HT1080 (cell line): Measurements from ENCODE around the gene CDKN1A. TPM values are rescaled to one million over a fixed set of nuclear protein-coding genes. Genes with fewer than 3 reads are reported as not detected.
"Not testable (repeated sequence)": the region's sequence is repeated elsewhere in the genome, so short reads cannot be mapped to it uniquely, and the experiment has no call there.

Experiments
- DNase-seq: peaks from one replicate; pipeline ENCODE4 v3.0.0-alpha.2; 2015; ENCODE audit warnings: low read depth
- polyA plus RNA-seq, 2 experiments: library from polyadenylated mRNA; depleted of rRNA; stranded (reverse); fragments of >200 nt; gene quantifications; 2 replicates each; pipeline ENCODE4 v1.2.3, GENCODE V29; 2015
- total RNA-seq: library from RNA; depleted of rRNA; stranded (reverse); fragments of >200 nt; shearing (Covaris generic); gene quantifications from 2 replicates; pipeline ENCODE4 v1.2.3, GENCODE V29; 2014; rRNA removed

CDKN1A gene
- 151 and 200 TPM in 2 replicates for total RNA-seq
- 375 and 395 TPM in 2 replicates for polyA plus RNA-seq (2015; cell fraction: cytosol; rRNA removed)
- 241 and 252 TPM in 2 replicates for polyA plus RNA-seq (2015; cell fraction: nucleus; rRNA removed)

- peak; percentile 90 for DNase-seq
Measured at GRCh38 chr6:36678488-36679042, at the start of gene CDKN1A. TSS of gene CDKN1A (plus strand) at chr6:36678714. CDS start at chr6:36684102, 5,388 bp downstream.

GRCh38 chr6:36629784-36630183 is 48.7 kb upstream of the CDKN1A start:
- DNase-seq = no peak

- DNase-seq = no peak
Measured at GRCh38 chr6:36631326-36632011, 47.0 kb upstream of the CDKN1A start.

DNA sequence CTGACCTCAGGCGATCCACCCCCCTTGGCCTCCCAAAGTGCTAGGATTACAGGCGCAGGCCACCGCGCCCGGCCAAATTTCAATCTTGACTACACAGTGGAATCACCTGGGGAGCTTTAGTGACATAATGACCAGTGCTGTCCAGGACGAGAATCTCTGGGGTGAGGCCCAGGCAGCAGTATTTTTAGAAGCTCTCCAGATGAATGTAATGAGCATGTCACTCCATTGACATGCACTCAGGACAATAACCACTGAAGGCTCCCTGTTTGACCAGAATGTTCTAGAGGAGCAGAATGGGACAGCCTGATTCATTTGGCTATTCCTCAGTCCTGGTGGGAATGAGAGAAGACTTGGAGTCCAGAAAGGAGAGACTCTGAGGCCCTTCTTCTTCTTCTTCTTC is 45.1 kb upstream of the CDKN1A start:
- no peak for DNase-seq

DNA sequence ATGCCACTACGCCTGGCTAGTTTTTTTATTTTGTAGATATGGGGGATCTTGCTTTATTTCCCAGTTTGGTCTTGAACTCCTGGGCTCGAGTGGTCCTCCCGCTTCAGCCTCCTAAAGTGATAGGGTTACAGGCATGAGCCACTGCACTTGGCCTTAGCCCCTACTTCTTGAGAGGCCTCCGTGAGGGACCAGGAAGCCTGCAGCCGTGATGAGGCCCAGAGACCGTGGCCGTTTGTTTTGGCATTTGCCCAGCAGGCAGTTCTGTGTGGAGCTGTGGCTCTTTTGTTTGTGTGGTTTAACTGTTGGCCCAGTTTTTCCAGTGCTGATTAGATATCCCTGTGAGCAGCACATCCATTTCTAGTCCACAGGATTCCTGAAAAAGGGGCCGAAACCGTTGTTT is 44.6 kb upstream of the CDKN1A start:
- DNase-seq = peak; percentile 42

- no peak for DNase-seq
Measured at GRCh38 chr6:36634317-36635108, 44.0 kb upstream of the CDKN1A start.

DNA sequence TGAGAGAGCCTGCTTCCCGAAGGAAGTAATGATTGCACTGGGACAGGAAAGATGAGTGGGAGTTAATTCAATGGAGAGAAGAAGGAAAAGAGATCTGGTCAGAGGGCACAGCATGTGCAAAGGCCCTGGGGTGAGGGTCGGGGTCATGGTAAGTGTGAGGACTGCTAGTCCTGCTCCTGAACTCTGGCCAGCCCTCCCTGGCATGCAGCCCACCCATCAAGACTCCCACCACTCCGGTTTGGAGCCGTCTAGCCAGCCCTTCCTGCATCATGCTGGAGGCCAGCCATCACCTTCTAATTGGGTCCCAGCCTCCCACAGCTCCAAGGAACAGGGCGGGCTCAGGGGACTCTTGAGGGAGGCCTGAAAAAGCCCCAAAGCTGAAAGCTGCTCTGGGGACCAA is 42.2 kb upstream of the CDKN1A start:
- no peak for DNase-seq

GRCh38 chr6:36636687-36637418 is 41.7 kb upstream of the CDKN1A start:
- DNase-seq = no peak

DNA sequence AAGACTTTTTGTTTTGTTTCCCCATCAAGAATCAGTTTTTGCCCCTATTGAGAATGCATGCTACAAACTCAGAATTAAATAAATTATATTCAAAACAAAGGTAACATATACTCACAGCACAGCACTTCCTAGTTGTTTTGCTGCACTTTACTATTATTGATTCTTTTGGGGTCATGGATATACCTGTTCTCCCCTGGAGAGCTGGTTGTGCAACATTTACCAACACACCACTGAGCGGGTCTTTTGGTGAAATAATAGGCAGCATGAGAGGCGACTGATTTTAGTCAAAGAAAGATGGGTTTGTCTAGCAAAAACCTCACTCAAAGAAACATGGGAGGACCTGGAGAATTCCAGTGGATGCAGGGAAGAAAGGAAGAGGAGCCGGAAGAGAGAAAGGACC is 39.9 kb upstream of the CDKN1A start:
- DNase-seq = no peak

DNA sequence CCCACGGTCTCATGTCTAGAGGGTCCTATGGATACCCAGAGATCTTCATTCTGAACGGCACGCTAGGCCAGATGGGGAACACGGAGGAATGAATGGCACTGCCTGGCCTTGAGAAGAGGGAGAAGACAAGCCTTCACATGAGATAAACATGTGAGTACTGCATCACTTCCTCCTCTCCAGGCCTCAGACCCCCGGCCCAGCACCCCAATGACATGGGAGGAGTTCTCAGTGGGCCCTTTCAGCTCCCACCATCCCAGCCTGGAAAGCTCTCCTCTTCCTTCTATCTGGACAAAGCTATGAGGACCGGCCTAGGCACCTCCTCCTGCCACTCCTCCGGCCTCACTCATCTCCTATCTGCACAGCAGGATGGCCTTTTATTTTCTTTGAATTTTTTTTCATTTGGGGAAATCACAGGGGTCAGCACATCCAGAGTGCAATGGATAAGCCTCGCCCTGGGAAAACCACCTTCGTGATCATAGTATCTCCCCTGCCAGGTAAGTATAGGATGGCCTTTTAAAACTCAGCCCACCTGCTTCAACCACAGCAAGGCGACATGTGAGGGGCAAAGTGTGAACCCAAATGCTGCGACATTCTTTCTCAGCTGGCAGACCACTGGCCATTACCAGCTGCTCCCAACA is 39.2 kb upstream of the CDKN1A start:
- DNase-seq = no peak

DNA sequence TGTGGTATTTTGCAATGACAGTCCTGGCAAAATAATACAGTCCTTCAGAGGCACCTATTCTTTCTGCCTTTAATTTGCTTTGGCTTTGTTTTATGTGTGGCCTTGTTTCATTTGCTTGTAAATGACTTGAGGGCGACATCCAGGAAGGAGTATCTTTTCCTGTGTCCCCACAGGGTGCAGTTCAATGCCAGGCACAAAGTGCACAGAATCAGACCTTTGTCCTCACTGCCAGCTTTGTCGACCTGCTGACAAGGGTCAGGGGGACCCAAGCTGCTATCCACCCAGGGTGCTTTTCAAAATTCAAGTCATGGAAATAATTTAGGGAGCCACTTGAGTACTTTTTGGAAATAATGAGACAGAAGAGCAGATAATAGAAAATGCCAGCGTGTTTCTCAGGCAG is 37.0 kb upstream of the CDKN1A start:
- no peak for DNase-seq

GRCh38 chr6:36642913-36643817 is 35.3 kb upstream of the CDKN1A start:
- DNase-seq = peak; percentile 90

DNA sequence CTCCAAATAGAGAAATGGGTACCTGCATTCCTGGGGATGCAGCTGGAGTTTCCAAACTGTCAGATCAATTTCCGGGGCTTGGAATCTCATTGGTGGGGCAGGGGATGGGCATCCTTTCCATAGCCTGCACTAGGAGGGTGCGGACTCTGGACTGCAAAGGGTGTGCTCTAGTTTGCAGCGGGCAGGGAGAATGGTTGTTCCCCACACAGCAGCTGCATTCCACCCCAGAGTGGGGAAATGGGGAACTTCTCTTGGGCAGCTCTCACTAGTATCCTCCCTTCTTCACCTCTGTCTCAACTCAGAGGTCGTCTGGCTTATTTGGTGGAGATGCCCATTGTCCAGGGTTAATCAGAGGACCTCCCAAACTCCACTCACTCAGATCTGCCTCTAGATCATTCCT is 34.5 kb upstream of the CDKN1A start:
- no peak for DNase-seq

GRCh38 chr6:36649086-36649485 is 29.4 kb upstream of the CDKN1A start:
- DNase-seq = no peak

GRCh38 chr6:36649701-36650484 is 28.6 kb upstream of the CDKN1A start:
- no peak for DNase-seq

DNA sequence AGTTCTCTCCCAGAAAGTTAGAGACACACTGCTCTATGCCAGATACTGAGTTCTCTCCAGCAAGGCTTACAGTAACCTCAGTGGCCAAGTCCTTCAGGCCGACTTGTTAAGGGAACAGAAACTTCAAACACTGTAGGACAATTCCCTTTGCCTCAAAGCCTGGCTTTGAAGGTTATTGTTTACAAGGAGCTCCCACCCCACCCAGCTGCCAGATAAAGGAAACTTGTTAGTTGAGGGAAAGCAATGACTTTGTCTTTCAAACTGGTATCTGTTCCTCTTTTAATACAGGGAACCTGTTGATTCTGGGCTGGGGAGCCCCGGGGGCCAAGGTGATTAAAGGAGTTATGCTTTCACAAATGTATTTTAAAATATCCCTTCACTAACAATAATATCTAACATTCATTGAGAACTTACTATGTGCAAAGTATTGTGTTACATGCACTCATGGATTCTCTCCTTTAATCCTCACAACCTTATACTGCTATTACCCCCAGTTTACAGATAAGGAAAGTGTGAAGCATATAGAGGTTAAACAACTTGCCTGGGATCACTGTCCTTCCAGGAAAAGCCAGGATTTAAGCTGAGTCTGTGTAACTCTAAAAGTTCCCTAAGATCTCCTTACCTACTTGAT is 27.6 kb upstream of the CDKN1A start:
- DNase-seq = no peak

GRCh38 chr6:36651659-36652379 is 26.7 kb upstream of the CDKN1A start:
- DNase-seq = no peak

DNA sequence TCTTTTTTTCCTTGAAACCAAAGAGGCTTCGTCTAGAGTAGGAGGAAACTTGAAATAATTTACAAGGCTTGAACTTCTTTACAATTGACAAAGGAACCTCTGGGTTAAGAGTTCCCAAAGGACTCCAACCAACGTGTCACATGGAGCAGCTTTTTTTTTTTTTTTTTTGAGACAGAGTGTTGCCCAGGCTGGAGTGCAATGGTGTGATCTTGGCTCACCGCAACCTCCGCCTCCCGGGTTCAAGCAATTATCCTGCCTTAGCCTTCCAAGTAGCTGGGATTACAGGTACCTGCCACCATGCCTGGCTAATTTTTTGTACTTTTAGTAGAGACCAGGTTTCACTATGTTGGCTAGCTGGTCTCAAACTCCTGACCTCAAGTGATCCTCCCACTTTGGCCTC is 24.0 kb upstream of the CDKN1A start:
- not testable (repeated sequence) for DNase-seq
